ENCODE results near the gene PWP1.

DNA sequence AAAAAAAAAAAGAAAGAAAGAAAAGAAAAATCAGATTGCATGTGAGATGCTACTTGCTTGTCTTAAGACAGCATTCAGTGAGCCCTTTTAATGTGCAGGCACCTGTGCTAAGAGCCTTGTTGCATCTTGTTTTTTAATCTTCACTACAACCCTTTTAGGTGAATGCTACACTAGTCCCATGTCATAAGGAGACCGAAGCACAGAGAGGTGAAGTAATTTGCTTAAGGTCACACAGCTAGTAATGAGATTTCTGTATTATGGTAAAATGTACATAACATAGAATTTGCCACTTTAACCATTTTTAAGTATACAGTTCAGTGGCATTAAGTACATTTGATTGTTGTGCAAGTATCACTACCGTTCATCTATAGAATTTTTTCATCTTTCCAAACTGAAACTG lies 32.1 kb upstream of the PWP1 start:
- TF ChIP-seq MTA3 (IDR thresholded peaks at IDR 0.05; ENCODE audit: borderline replicate concordance) = no peak
- TF ChIP-seq ZNF785 (CRISPR knock-in tag; IDR thresholded peaks at IDR 0.05) = no peak
